ENCODE data around the gene KMO.

Gene KMO

DNA sequence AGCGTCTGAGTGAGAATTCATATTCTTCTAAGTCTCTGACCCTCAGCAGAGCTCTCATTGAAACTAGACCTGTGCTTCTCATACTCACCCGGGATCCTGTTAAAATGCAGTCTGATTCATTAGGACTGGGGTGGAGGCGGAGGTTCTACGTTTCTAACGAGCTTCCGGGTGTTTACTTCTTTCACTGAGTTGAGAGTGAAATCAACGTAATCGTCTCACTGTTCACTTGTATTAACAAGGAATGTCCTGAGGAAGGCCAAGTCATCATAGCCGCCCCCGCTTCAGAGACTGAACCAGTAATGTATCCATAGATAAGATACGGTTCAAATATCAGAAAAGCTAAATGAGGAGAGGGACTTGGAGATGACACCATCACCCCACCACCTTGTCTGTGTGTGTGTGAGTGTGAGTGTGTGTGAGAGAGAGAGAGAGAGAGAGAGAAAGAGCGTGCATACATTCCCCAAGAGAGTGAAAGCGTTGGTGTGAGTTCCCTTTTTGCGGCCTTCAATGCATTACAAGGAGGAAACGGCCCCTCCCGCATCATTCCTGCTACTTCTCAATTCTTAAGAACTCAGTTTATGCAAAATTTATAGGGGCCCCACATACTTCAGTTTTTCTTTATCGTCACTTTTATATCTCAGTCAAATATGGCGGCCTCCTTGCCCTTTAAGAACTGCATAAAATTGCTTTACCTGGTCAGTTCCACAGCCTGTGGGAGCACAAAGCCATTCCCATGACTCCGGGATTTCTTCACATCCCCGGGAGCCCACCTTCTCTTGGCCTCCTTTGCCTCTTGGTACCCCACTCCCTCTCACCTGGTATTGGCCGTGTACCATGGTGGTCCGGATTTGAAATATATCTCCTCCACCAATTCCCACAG, 19.8 kb downstream of the KMO start:
- no peaks in the 10 kb centered on the region for H3K9me3 ChIP-seq (ENCODE audit: insufficient read depth, low read length)
- H3K4me3 ChIP-seq (ENCODE audit: insufficient read depth, low read length, poor library complexity, severe bottlenecking), result peak overlapping the region; percentile 19
- H3F3A ChIP-seq (ENCODE audit: insufficient read depth), result peaks cover 8% of the 10 kb centered on the region
- no peaks in the 10 kb centered on the region for H4K20me1 ChIP-seq (ENCODE audit: low read depth, low read length)
- TF ChIP-seq EZH2phosphoT487 (conservative IDR thresholded peaks at IDR 0.05; ENCODE audit: low read length), result no peak
- TF ChIP-seq, protein P1, sequence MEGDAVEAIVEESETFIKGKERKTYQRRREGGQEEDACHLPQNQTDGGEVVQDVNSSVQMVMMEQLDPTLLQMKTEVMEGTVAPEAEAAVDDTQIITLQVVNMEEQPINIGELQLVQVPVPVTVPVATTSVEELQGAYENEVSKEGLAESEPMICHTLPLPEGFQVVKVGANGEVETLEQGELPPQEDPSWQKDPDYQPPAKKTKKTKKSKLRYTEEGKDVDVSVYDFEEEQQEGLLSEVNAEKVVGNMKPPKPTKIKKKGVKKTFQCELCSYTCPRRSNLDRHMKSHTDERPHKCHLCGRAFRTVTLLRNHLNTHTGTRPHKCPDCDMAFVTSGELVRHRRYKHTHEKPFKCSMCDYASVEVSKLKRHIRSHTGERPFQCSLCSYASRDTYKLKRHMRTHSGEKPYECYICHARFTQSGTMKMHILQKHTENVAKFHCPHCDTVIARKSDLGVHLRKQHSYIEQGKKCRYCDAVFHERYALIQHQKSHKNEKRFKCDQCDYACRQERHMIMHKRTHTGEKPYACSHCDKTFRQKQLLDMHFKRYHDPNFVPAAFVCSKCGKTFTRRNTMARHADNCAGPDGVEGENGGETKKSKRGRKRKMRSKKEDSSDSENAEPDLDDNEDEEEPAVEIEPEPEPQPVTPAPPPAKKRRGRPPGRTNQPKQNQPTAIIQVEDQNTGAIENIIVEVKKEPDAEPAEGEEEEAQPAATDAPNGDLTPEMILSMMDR (IDR thresholded peaks at IDR 0.05; ENCODE audit: insufficient read depth, low read length, poor library complexity, severe bottlenecking), result no peak
- peak overlapping the region; percentile 59 for H3K4me2 ChIP-seq (ENCODE audit: low read depth, low read length, poor library complexity, severe bottlenecking)
- peak overlapping the region; percentile 68 for H3K27ac ChIP-seq (ENCODE audit: low read depth, low read length)
- peaks cover 6% of the 10 kb centered on the region; the same call in 1 of the 2 replicates for H3K36me3 ChIP-seq (ENCODE audit: low read length)
- no peaks in the 10 kb centered on the region for H3K79me2 ChIP-seq (ENCODE audit: insufficient read depth, low read length)
- no peaks in the 10 kb centered on the region for H3K9me2 ChIP-seq (replicated peaks; ENCODE audit: insufficient read depth, low read length)
- H3K9ac ChIP-seq (ENCODE audit: low read length), result peak overlapping the region; percentile 38
- H2AFZ ChIP-seq (ENCODE audit: low read depth, low read length, severe bottlenecking), result peak overlapping the region; percentile 95
- no peaks in the 10 kb centered on the region for H3K27me3 ChIP-seq (ENCODE audit: low read length)

DNA sequence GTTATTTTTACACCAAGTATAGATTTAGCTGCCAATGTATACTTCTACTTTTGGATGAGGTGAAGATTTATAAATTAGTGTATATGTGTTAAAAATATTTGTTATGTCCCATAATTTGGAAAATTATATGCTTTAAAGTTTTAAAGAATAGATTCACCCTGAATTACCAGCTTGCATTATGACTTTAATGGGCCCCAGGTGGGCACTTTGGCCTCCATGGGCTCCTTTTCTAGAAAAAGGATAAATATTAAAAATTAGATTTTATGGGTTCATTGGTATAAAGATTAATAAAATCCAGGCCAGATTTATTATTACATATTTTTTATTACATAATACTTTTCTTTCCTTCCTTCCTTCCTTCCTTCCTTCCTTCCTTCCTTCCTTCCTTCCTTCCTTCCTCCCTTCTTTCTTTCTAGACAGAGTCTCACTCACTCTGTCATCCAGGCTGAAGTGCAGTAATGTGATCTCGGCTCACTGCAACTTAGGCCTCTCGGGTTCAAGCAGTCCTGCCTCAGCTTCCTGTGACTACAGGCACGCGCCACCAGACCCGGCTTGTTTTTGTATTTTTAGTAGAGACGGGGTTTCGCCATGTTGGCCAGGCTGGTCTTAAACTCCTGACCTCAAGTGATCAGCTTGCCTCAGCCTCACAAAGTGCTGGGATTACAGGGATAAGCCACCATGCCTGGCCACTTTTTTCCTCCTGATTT, 21.9 kb downstream of the KMO start:
- Histone ChIP-seq H3K27ac (ENCODE audit: low read depth, low read length) (no peak overlapping the region), H4K20me1 (ENCODE audit: low read depth, low read length) (no peaks in the 10 kb centered on the region), H3K4me2 (ENCODE audit: low read depth, low read length, poor library complexity, severe bottlenecking) (no peak overlapping the region)

DNA sequence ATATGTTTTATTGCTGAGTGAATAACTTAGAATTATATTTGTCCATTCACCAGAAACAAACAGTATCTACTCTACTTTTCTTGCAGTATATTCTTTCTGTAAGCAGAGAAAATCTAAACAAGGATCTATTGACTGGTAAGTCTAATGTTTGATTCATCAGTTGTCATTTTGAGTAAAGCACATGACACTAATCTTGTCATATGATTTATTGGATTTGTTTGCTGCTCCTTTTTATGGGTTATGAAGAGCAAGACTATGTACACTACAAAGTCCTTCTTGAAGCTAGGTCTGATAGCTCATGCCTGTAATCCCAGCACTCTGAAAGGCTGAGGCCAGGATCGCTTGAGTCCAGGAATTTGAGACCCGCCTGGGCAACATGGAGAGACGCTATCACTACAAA, 23.3 kb downstream of the KMO start:
- Histone ChIP-seq H3K9me2 (replicated peaks; ENCODE audit: insufficient read depth, low read length) (no peaks in the 10 kb centered on the region), H3K4me2 (ENCODE audit: low read depth, low read length, poor library complexity, severe bottlenecking) (no peak overlapping the region), H3K27me3 (ENCODE audit: low read length) (no peaks in the 10 kb centered on the region), H3K9ac (ENCODE audit: low read length) (no peak overlapping the region), H3K27ac (ENCODE audit: low read depth, low read length) (no peak overlapping the region), H3F3A (ENCODE audit: insufficient read depth) (no peaks in the 10 kb centered on the region), H3K36me3 (ENCODE audit: low read length) (peaks cover 4% of the 10 kb centered on the region; the same call in 1 of the 2 replicates), H3K4me3 (ENCODE audit: insufficient read depth, low read length, poor library complexity, severe bottlenecking) (no peak overlapping the region), H2AFZ (ENCODE audit: low read depth, low read length, severe bottlenecking) (no peak overlapping the region), H3K9me3 (ENCODE audit: insufficient read depth, low read length) (no peaks in the 10 kb centered on the region), H3K79me2 (ENCODE audit: insufficient read depth, low read length) (no peaks in the 10 kb centered on the region), H4K20me1 (ENCODE audit: low read depth, low read length) (no peaks in the 10 kb centered on the region)
- TF ChIP-seq EZH2phosphoT487 (conservative IDR thresholded peaks at IDR 0.05; ENCODE audit: low read length), result no peak
- TF ChIP-seq, protein P1 (IDR thresholded peaks at IDR 0.05; ENCODE audit: insufficient read depth, low read length, poor library complexity, severe bottlenecking), result no peak

More for the DNA sequence above, 21.9 kb downstream of the KMO start:
- Histone ChIP-seq H3K9me2 (replicated peaks; ENCODE audit: insufficient read depth, low read length) (no peaks in the 10 kb centered on the region), H2AFZ (ENCODE audit: low read depth, low read length, severe bottlenecking) (no peak overlapping the region), H3K9me3 (ENCODE audit: insufficient read depth, low read length) (no peaks in the 10 kb centered on the region), H3K4me3 (ENCODE audit: insufficient read depth, low read length, poor library complexity, severe bottlenecking) (no peak overlapping the region), H3K27me3 (ENCODE audit: low read length) (no peaks in the 10 kb centered on the region), H3K36me3 (ENCODE audit: low read length) (peaks cover 6% of the 10 kb centered on the region; the same call in 1 of the 2 replicates), H3F3A (ENCODE audit: insufficient read depth) (peaks cover 8% of the 10 kb centered on the region), H3K9ac (ENCODE audit: low read length) (no peak overlapping the region), H3K79me2 (ENCODE audit: insufficient read depth, low read length) (no peaks in the 10 kb centered on the region)
- TF ChIP-seq, protein P1 (IDR thresholded peaks at IDR 0.05; ENCODE audit: insufficient read depth, low read length, poor library complexity, severe bottlenecking), result no peak
- TF ChIP-seq EZH2phosphoT487 (conservative IDR thresholded peaks at IDR 0.05; ENCODE audit: low read length), result no peak

Data from SU-DHL-6 (cell line).